ENCODE measurements around the gene DYNLT5.

Gene DYNLT5

GRCh38 chr1:66770240-66770639 lies 18.0 kb downstream of the DYNLT5 start (continued):
- TF ChIP-seq ZNF600 (tag by site-specific recombination; IDR thresholded peaks at IDR 0.05) (no peak), ZSCAN23 (tag by site-specific recombination; IDR thresholded peaks at IDR 0.05) (no peak), ZNF2 (tag by site-specific recombination; IDR thresholded peaks at IDR 0.05) (no peak)
- TF ChIP-seq, protein P1, sequence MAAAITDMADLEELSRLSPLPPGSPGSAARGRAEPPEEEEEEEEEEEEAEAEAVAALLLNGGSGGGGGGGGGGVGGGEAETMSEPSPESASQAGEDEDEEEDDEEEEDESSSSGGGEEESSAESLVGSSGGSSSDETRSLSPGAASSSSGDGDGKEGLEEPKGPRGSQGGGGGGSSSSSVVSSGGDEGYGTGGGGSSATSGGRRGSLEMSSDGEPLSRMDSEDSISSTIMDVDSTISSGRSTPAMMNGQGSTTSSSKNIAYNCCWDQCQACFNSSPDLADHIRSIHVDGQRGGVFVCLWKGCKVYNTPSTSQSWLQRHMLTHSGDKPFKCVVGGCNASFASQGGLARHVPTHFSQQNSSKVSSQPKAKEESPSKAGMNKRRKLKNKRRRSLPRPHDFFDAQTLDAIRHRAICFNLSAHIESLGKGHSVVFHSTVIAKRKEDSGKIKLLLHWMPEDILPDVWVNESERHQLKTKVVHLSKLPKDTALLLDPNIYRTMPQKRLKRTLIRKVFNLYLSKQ (tag by site-specific recombination; IDR thresholded peaks at IDR 0.05; ENCODE audit: borderline replicate concordance): no peak

DNA sequence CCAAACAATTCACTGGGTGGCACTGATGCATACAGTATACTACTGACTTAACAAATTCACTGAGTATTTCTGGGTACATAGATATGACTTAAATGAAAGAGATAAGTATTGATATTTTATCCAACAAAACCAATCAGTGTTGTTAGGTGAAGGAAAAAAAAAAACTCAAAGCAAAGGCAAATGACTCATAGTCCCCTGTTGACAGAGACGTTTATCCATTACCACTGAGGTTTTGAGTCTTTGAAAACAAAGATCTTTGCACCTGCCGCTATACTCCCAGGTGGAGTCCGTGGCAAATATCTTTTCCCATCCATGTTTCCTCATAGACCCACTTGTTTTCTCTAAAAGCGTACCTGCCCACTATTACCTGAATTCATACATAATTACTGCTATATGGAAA lies 18.4 kb downstream of the DYNLT5 start:
- no peak overlapping the region for H3K27ac ChIP-seq (ENCODE audit: extremely low read depth, low read depth, low read length)
- no peak for TF ChIP-seq ZNF544 (tag by site-specific recombination; IDR thresholded peaks at IDR 0.05)
- no peak for TF ChIP-seq RBAK (tag by site-specific recombination; IDR thresholded peaks at IDR 0.05)
- no peak for TF ChIP-seq ZNF548 (tag by site-specific recombination; IDR thresholded peaks at IDR 0.05)
- no peak for TF ChIP-seq ZBTB7A (tag by site-specific recombination; IDR thresholded peaks at IDR 0.05; ENCODE audit: low read depth)
- no peak for TF ChIP-seq ZNF449 (tag by site-specific recombination; IDR thresholded peaks at IDR 0.05)
- no peak for TF ChIP-seq ZNF621 (tag by site-specific recombination; IDR thresholded peaks at IDR 0.05)
- no peak for TF ChIP-seq ZNF654 (tag by site-specific recombination; IDR thresholded peaks at IDR 0.05; ENCODE audit: low read depth)
- no peak for TF ChIP-seq KLF10 (tag by site-specific recombination; IDR thresholded peaks at IDR 0.05)
- no peak for TF ChIP-seq ZSCAN23 (tag by site-specific recombination; IDR thresholded peaks at IDR 0.05)
- TF ChIP-seq ZNF184 (tag by site-specific recombination; IDR thresholded peaks at IDR 0.05): no peak
- TF ChIP-seq ZNF660 (tag by site-specific recombination; IDR thresholded peaks at IDR 0.05): no peak
- TF ChIP-seq ZNF707 (tag by site-specific recombination; IDR thresholded peaks at IDR 0.05): no peak
- TF ChIP-seq ATF2 (tag by site-specific recombination; IDR thresholded peaks at IDR 0.05; ENCODE audit: low read depth): no peak
- TF ChIP-seq ZFHX2 (tag by site-specific recombination; conservative IDR thresholded peaks at IDR 0.05): no peak
- TF ChIP-seq ZFP3 (tag by site-specific recombination; IDR thresholded peaks at IDR 0.05; ENCODE audit: low read depth): no peak
- TF ChIP-seq GFI1B (tag by site-specific recombination; IDR thresholded peaks at IDR 0.05): no peak
- POLR2A ChIA-PET: no interaction called here

DNA sequence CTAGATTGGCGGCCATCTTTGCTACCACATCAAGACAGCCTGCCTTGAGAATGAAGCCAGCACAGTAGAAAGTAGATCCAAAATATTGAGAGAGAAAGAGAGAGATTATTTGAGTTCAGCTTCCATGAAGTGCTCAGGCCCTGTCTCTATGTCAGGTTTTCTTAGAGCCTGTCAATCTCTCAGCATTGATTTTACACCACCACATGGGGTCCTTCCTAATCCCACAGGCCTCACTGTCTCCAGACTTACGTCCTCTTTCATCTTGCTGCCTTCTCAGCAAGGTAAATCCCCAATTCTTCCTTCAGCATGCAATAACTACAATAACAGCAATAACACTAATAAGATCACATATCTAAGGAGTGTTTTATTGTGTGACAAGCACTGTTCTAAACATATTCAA lies 21.0 kb downstream of the DYNLT5 start:
- Histone ChIP-seq H3K4me3 (ENCODE audit: low read depth, low read length) (no peak overlapping the region), H3K9me3 (ENCODE audit: control insufficient read depth, insufficient read depth, low read depth, low read length) (no peaks in the 10 kb centered on the region), H3K27ac (ENCODE audit: extremely low read depth, low read depth, low read length) (no peak overlapping the region), H3K36me3 (ENCODE audit: control insufficient read depth in 2 of 2, insufficient read depth in 1 of 2, low read length in 2 of 2) (no peaks in the 10 kb centered on the region), H3K4me1 (ENCODE audit: control insufficient read depth, insufficient read depth, low read length) (peaks cover 8% of the 10 kb centered on the region)
- TF ChIP-seq ZNF341 (tag by site-specific recombination; IDR thresholded peaks at IDR 0.05; ENCODE audit: low read depth): no peak
- TF ChIP-seq ZNF623 (tag by site-specific recombination; IDR thresholded peaks at IDR 0.05): no peak
- TF ChIP-seq ZNF248 (tag by site-specific recombination; IDR thresholded peaks at IDR 0.05): no peak
- no peak for TF ChIP-seq ZNF132 (tag by site-specific recombination; IDR thresholded peaks at IDR 0.05; ENCODE audit: borderline replicate concordance)
- TF ChIP-seq ZNF114 (tag by site-specific recombination; IDR thresholded peaks at IDR 0.05): no peak
- TF ChIP-seq ZNF48 (tag by site-specific recombination; IDR thresholded peaks at IDR 0.05): no peak
- no peak for TF ChIP-seq ZNF747 (tag by site-specific recombination; IDR thresholded peaks at IDR 0.05)
- TF ChIP-seq ZNF148 (tag by site-specific recombination; IDR thresholded peaks at IDR 0.05; ENCODE audit: borderline replicate concordance): no peak
- ChIA-PET CTCF (no interaction called here), POLR2A (no interaction called here)

More for the DNA sequence above, 18.4 kb downstream of the DYNLT5 start:
- Histone ChIP-seq H3K9me3 (ENCODE audit: control insufficient read depth, insufficient read depth, low read depth, low read length) (no peaks in the 10 kb centered on the region), H3K36me3 (ENCODE audit: control insufficient read depth in 2 of 2, insufficient read depth in 1 of 2, low read length in 2 of 2) (no peaks in the 10 kb centered on the region), H3K4me3 (ENCODE audit: low read depth, low read length) (no peak overlapping the region), H3K4me1 (ENCODE audit: control insufficient read depth, insufficient read depth, low read length) (no peaks in the 10 kb centered on the region)
- CTCF ChIA-PET: interaction anchor here (0.9 to 1.2 kb wide), 2 partner anchors 226 to 443 kb away, joined by 3 read pairs; no protein-coding TSS in a partner anchor

Measured in HEK293 (cell line).